Measurements from ENCODE around the gene TC2N.
"Not testable (repeated sequence)": the region's sequence is repeated elsewhere in the genome, so short reads cannot be mapped to it uniquely, and the experiment has no call there.

Gene TC2N

DNA sequence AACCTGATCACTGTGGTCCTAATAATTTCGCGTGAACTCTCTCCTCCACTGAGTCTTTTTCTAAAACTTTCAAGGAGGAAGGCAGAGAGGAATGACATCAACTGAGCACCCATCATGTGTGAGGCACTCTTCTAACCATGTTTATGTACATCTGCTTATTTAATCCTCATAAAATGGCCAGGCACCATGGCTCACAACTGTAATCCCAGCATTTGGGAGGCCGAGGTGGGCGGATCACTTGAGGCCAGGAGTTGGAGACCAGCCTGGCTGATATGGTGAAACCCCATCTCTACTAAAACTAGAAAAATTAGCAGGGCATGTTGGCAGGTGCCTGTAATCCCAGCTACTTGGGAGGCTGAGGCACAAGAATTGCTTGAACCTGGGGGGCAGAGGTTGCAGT, 4.1 kb upstream of the TC2N start:
- DNase-seq; H3K4me2 ChIP-seq (ENCODE audit: low read length); H2AK5ac ChIP-seq (ENCODE audit: low read length); H2BK5ac ChIP-seq (ENCODE audit: low read length); H4K8ac ChIP-seq (ENCODE audit: low read depth, low read length); H3K56ac ChIP-seq (ENCODE audit: low read length); H2BK120ac ChIP-seq (ENCODE audit: low read depth, low read length); H3K79me1 ChIP-seq (ENCODE audit: low read length); H3K27ac ChIP-seq (ENCODE audit: low read depth, low read length); H3K18ac ChIP-seq (ENCODE audit: low read length); H3K27me3 ChIP-seq (ENCODE audit: insufficient read depth, low read length, poor library complexity); H3K9ac ChIP-seq (ENCODE audit: low read length); H3K4me3 ChIP-seq (ENCODE audit: low read length); H3K4me1 ChIP-seq (ENCODE audit: control insufficient read depth, low read depth, low read length); H4K5ac ChIP-seq (ENCODE audit: low read length); H3K4ac ChIP-seq (ENCODE audit: low read depth, low read length); H3K79me2 ChIP-seq (ENCODE audit: control insufficient read depth, insufficient read depth, low read length); H2BK15ac ChIP-seq (replicated peaks; ENCODE audit: low read depth); H3K36me3 ChIP-seq (ENCODE audit: control insufficient read depth, insufficient read depth, low read length); H3K23ac ChIP-seq (ENCODE audit: low read length): not testable (repeated sequence)
- no CpG with 5 or more reads among the region's 4 CpGs for WGBS (ENCODE audit: extremely low coverage, insufficient coverage, low lambda C conversion rate)

DNA sequence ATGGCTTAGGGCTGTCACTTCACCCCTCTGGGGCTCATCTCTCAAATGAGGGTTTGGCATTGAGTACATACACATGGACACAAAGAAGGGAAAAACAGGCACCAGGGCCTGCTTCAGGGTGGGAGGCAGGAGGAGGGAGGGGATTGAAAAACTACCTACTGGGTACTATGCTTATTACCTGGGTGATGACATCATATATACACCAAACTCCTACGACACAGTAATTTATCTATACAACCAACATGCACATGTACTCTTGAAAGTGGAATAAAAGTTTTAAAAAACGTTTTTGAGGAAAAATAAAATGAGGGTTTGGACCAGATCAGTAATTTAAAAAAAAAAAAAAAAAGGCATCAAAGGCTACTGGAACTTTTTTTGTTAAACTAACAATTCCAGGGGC, 3.6 kb upstream of the TC2N start:
- no peak overlapping the region for H2AK5ac ChIP-seq (ENCODE audit: low read length)
- H4K8ac ChIP-seq (ENCODE audit: low read depth, low read length) = no peak overlapping the region
- peaks cover 2% of the 10 kb centered on the region for H3K4me1 ChIP-seq (ENCODE audit: control insufficient read depth, low read depth, low read length)
- no peak overlapping the region for H4K5ac ChIP-seq (ENCODE audit: low read length)
- no peak overlapping the region for H3K4ac ChIP-seq (ENCODE audit: low read depth, low read length)
- WGBS (ENCODE audit: extremely low coverage, insufficient coverage, low lambda C conversion rate) = 100% methylated on average over 1 of the region's 2 CpGs
- H3K27ac ChIP-seq (ENCODE audit: low read depth, low read length) = no peak overlapping the region
- DNase-seq = no peak
- no peak overlapping the region for H3K9ac ChIP-seq (ENCODE audit: low read length)
- H2BK5ac ChIP-seq (ENCODE audit: low read length) = no peak overlapping the region
- no peak overlapping the region for H2BK120ac ChIP-seq (ENCODE audit: low read depth, low read length)
- H3K4me3 ChIP-seq (ENCODE audit: low read length) = no peak overlapping the region
- H3K18ac ChIP-seq (ENCODE audit: low read length) = no peak overlapping the region
- H3K27me3 ChIP-seq (ENCODE audit: insufficient read depth, low read length, poor library complexity) = no peaks in the 10 kb centered on the region
- no peak overlapping the region for H2BK15ac ChIP-seq (replicated peaks; ENCODE audit: low read depth)
- H3K36me3 ChIP-seq (ENCODE audit: control insufficient read depth, insufficient read depth, low read length) = no peaks in the 10 kb centered on the region
- no peak overlapping the region for H3K23ac ChIP-seq (ENCODE audit: low read length)
- H3K56ac ChIP-seq (ENCODE audit: low read length) = no peak overlapping the region
- no peak overlapping the region for H3K4me2 ChIP-seq (ENCODE audit: low read length)
- no peaks in the 10 kb centered on the region for H3K79me2 ChIP-seq (ENCODE audit: control insufficient read depth, insufficient read depth, low read length)
- H3K79me1 ChIP-seq (ENCODE audit: low read length) = no peaks in the 10 kb centered on the region

DNA sequence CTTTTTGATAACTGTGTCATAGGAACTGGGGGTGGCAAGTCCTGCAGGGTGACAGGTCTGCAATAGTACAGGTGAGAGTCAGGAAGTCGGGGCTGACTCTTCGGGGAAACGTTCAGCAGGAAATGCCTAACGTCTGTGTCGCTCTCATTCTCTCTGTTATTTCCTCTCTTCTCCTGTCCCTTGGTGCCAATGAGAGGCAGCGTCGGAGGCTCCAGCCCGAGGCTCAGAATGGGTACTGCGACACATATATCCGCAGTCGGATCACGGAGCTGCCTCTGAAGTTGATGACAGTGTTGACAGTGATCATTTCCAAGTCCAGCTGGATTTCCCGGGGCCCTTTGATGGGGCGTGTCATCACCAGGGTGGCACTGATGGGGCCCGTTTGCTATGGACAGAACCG, 2.7 kb upstream of the TC2N start:
- Histone ChIP-seq H4K8ac (ENCODE audit: low read depth, low read length) (no peak overlapping the region), H3K79me1 (ENCODE audit: low read length) (no peaks in the 10 kb centered on the region), H3K27me3 (ENCODE audit: insufficient read depth, low read length, poor library complexity) (no peaks in the 10 kb centered on the region), H3K79me2 (ENCODE audit: control insufficient read depth, insufficient read depth, low read length) (no peaks in the 10 kb centered on the region), H3K4ac (ENCODE audit: low read depth, low read length) (no peak overlapping the region), H3K18ac (ENCODE audit: low read length) (peak overlapping the region; percentile 69), H3K36me3 (ENCODE audit: control insufficient read depth, insufficient read depth, low read length) (no peaks in the 10 kb centered on the region), H2AK5ac (ENCODE audit: low read length) (no peak overlapping the region), H3K4me2 (ENCODE audit: low read length) (no peak overlapping the region), H3K9ac (ENCODE audit: low read length) (no peak overlapping the region), H3K4me1 (ENCODE audit: control insufficient read depth, low read depth, low read length) (peaks cover 2% of the 10 kb centered on the region), H3K27ac (ENCODE audit: low read depth, low read length) (no peak overlapping the region), H3K23ac (ENCODE audit: low read length) (no peak overlapping the region), H2BK5ac (ENCODE audit: low read length) (no peak overlapping the region), H4K5ac (ENCODE audit: low read length) (no peak overlapping the region), H2BK120ac (ENCODE audit: low read depth, low read length) (no peak overlapping the region), H3K56ac (ENCODE audit: low read length) (no peak overlapping the region), H2BK15ac (replicated peaks; ENCODE audit: low read depth) (no peak overlapping the region), H3K4me3 (ENCODE audit: low read length) (no peak overlapping the region)
- WGBS (ENCODE audit: extremely low coverage, insufficient coverage, low lambda C conversion rate) = no CpG with 5 or more reads among the region's 16 CpGs
- peak; percentile 73 for DNase-seq

DNA sequence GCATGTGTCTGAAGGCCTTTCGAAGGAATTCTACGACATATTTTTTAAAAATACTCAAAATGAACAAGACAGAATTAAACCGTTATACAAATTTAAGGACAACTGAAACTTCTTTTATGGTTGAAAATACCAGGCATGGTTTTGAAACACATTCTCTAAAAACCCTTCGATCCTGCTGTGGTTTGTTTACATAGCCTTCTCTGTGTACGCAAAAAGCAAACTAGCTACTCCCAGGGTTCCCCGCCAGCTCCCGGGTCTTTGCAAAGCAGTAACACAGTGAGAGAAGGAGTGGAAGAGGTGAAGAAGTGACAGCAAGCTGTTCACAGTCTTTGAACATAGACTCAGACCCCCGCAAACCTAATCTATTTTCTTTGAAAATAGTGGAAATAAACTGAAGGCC, 2.2 kb upstream of the TC2N start:
- Histone ChIP-seq H2BK120ac (ENCODE audit: low read depth, low read length) (no peak overlapping the region), H4K5ac (ENCODE audit: low read length) (no peak overlapping the region), H2BK15ac (replicated peaks; ENCODE audit: low read depth) (no peak overlapping the region), H2BK5ac (ENCODE audit: low read length) (no peak overlapping the region), H3K79me1 (ENCODE audit: low read length) (no peaks in the 10 kb centered on the region), H3K4me1 (ENCODE audit: control insufficient read depth, low read depth, low read length) (peaks cover 2% of the 10 kb centered on the region), H3K9ac (ENCODE audit: low read length) (no peak overlapping the region), H3K36me3 (ENCODE audit: control insufficient read depth, insufficient read depth, low read length) (no peaks in the 10 kb centered on the region), H3K27me3 (ENCODE audit: insufficient read depth, low read length, poor library complexity) (no peaks in the 10 kb centered on the region), H3K4me3 (ENCODE audit: low read length) (no peak overlapping the region), H3K18ac (ENCODE audit: low read length) (no peak overlapping the region), H3K23ac (ENCODE audit: low read length) (no peak overlapping the region), H4K8ac (ENCODE audit: low read depth, low read length) (no peak overlapping the region), H3K4me2 (ENCODE audit: low read length) (no peak overlapping the region), H3K56ac (ENCODE audit: low read length) (no peak overlapping the region), H3K79me2 (ENCODE audit: control insufficient read depth, insufficient read depth, low read length) (no peaks in the 10 kb centered on the region), H3K4ac (ENCODE audit: low read depth, low read length) (no peak overlapping the region), H2AK5ac (ENCODE audit: low read length) (no peak overlapping the region), H3K27ac (ENCODE audit: low read depth, low read length) (no peak overlapping the region)
- no CpG with 5 or more reads among the region's 8 CpGs for WGBS (ENCODE audit: extremely low coverage, insufficient coverage, low lambda C conversion rate)
- DNase-seq = peak; percentile 40

DNA sequence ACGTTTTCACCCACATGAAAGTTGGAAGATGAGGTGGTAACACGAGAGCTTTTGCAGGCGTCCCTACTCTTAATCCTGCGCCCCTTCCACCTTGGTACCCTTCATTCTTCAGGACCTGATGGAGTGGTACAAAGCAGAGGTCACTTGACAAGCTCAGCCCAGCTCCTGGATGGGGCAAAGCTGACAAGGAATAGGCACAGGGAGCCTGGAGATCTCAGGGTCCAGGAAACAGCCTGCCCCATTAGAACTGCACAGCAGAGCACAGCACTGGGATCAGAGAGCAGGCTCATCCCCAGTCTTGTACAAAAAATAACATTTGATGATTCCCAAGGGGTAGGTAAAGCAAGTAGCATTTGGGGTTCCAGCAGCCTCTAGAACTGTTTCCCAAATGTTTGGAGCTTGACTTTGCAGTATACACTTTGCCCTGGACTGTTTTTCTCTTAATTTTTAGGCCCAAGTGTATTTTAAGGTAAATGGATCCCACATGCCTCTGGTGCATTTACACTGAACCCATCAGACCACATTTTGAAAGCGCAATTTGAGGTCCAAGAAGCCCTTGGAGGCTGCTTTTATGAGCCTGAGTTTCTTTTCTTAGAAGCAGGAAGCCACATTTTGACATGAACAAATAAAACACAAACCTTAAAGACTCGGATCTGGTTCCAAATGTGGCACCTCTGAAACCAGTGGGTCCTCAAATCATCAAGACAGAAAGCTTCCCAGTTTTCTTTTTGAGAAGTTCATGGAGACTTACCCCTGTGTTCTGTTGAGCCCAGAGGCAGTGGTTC, 633 bp downstream of the TC2N start:
- Histone ChIP-seq H3K27ac (ENCODE audit: low read depth, low read length) (no peak overlapping the region), H2BK120ac (ENCODE audit: low read depth, low read length) (no peak overlapping the region), H3K4me3 (ENCODE audit: low read length) (no peak overlapping the region), H3K4ac (ENCODE audit: low read depth, low read length) (no peak overlapping the region), H4K5ac (ENCODE audit: low read length) (no peak overlapping the region), H4K8ac (ENCODE audit: low read depth, low read length) (no peak overlapping the region), H2BK5ac (ENCODE audit: low read length) (no peak overlapping the region), H3K79me1 (ENCODE audit: low read length) (no peaks in the 10 kb centered on the region), H3K9ac (ENCODE audit: low read length) (no peak overlapping the region), H3K27me3 (ENCODE audit: insufficient read depth, low read length, poor library complexity) (no peaks in the 10 kb centered on the region), H3K79me2 (ENCODE audit: control insufficient read depth, insufficient read depth, low read length) (no peaks in the 10 kb centered on the region), H3K4me1 (ENCODE audit: control insufficient read depth, low read depth, low read length) (peaks cover 2% of the 10 kb centered on the region), H2AK5ac (ENCODE audit: low read length) (no peak overlapping the region), H3K18ac (ENCODE audit: low read length) (no peak overlapping the region), H2BK15ac (replicated peaks; ENCODE audit: low read depth) (no peak overlapping the region), H3K4me2 (ENCODE audit: low read length) (no peak overlapping the region), H3K23ac (ENCODE audit: low read length) (no peak overlapping the region), H3K56ac (ENCODE audit: low read length) (no peak overlapping the region), H3K36me3 (ENCODE audit: control insufficient read depth, insufficient read depth, low read length) (no peaks in the 10 kb centered on the region)
- no peak for DNase-seq
- WGBS (ENCODE audit: extremely low coverage, insufficient coverage, low lambda C conversion rate) = no CpG with 5 or more reads among the region's 6 CpGs

DNA sequence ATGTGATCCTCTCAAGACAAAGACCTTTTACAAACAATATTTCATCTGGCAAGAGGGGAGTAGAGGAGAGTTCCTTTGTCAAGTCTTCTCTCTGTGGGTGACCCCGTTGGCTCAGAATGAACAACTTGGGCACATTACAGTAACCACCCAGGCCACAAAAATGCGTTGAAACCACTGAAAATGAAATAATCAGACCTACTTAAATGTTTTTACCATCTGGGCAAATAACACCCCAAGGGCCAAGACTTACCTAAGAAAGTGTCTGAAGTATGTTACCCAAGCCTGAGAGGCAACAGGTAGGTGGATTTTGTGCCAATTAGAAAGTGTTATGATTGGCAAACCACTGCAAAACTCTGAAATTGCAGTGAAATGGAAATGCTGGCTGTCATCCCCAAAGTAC, 1.3 kb downstream of the TC2N start:
- no peak for DNase-seq
- no peak overlapping the region for H3K27ac ChIP-seq (ENCODE audit: low read depth, low read length)
- no peaks in the 10 kb centered on the region for H3K79me1 ChIP-seq (ENCODE audit: low read length)
- H2BK15ac ChIP-seq (replicated peaks; ENCODE audit: low read depth) = no peak overlapping the region
- H3K56ac ChIP-seq (ENCODE audit: low read length) = no peak overlapping the region
- H2BK5ac ChIP-seq (ENCODE audit: low read length) = no peak overlapping the region
- no peaks in the 10 kb centered on the region for H3K36me3 ChIP-seq (ENCODE audit: control insufficient read depth, insufficient read depth, low read length)
- no peaks in the 10 kb centered on the region for H3K27me3 ChIP-seq (ENCODE audit: insufficient read depth, low read length, poor library complexity)
- no peak overlapping the region for H4K5ac ChIP-seq (ENCODE audit: low read length)
- no peak overlapping the region for H3K9ac ChIP-seq (ENCODE audit: low read length)
- H3K4ac ChIP-seq (ENCODE audit: low read depth, low read length) = no peak overlapping the region
- H3K4me3 ChIP-seq (ENCODE audit: low read length) = no peak overlapping the region
- H3K4me1 ChIP-seq (ENCODE audit: control insufficient read depth, low read depth, low read length) = peaks cover 2% of the 10 kb centered on the region
- no peak overlapping the region for H2BK120ac ChIP-seq (ENCODE audit: low read depth, low read length)
- H3K18ac ChIP-seq (ENCODE audit: low read length) = no peak overlapping the region
- no peak overlapping the region for H2AK5ac ChIP-seq (ENCODE audit: low read length)
- no peak overlapping the region for H3K4me2 ChIP-seq (ENCODE audit: low read length)
- H4K8ac ChIP-seq (ENCODE audit: low read depth, low read length) = no peak overlapping the region
- no CpG with 5 or more reads among the region's 2 CpGs for WGBS (ENCODE audit: extremely low coverage, insufficient coverage, low lambda C conversion rate)
- no peaks in the 10 kb centered on the region for H3K79me2 ChIP-seq (ENCODE audit: control insufficient read depth, insufficient read depth, low read length)
- no peak overlapping the region for H3K23ac ChIP-seq (ENCODE audit: low read length)
